CD14-positive monocyte (primary cell): ENCODE measurements around the gene CAD. TPM values are rescaled to one million over a fixed set of nuclear protein-coding genes. Genes with fewer than 3 reads are reported as not detected.

Source experiments
- DNase-seq, 3 donors: peaks; one replicate each; pipeline ENCODE4 v3.0.0-alpha.2; 2011 to 2022
- H2AFZ ChIP-seq: 2 replicates; pipeline ENCODE4 v1.6.0; 2012; ENCODE audit warnings: mild to moderate bottlenecking, low read depth, low read length, inconsistent platforms; ENCODE audit not compliant: insufficient read depth, poor library complexity, severe bottlenecking
- H3K27ac ChIP-seq, 2 donors: 1 replicate in 1 of 2; 2 replicates in 1 of 2; pipeline ENCODE4 v1.5.1; 2012 to 2013; ENCODE audit warnings: low read length in 2 of 2, control low read depth in 1 of 2, inconsistent platforms in 1 of 2, low read depth in 1 of 2, mild to moderate bottlenecking in 1 of 2
- H3K27me3 ChIP-seq, 2 donors: one replicate each; pipeline versions ENCODE4 v1.6.0 to v1.6.1; 2011 to 2013; ENCODE audit warnings: low read length in 2 of 2; ENCODE audit not compliant: control insufficient read depth in 2 of 2, insufficient read depth in 2 of 2
- H3K36me3 ChIP-seq, 2 donors: replicated peaks in 1 of 2; 1 replicate in 1 of 2; 2 replicates in 1 of 2; pipeline versions ENCODE4 v1.5.1 to v1.6.1; 2012 to 2013; ENCODE audit warnings: low read length in 2 of 2, control low read depth in 1 of 2, inconsistent platforms in 1 of 2, mild to moderate bottlenecking in 1 of 2; ENCODE audit not compliant: insufficient read depth in 2 of 2, control insufficient read depth in 1 of 2
- H3K4me1 ChIP-seq, 2 donors: 1 replicate in 1 of 2; 2 replicates in 1 of 2; pipeline versions ENCODE4 v1.5.1 to v1.6.1; 2012 to 2013; ENCODE audit warnings: low read length in 2 of 2, control low read depth in 1 of 2, inconsistent platforms in 1 of 2, mild to moderate bottlenecking in 1 of 2, moderate library complexity in 1 of 2; ENCODE audit not compliant: insufficient read depth in 2 of 2, control insufficient read depth in 1 of 2
- H3K4me2 ChIP-seq: replicated peaks from 2 replicates; pipeline ENCODE3; 2012; ENCODE audit warnings: low read length, moderate library complexity, mild to moderate bottlenecking; ENCODE audit not compliant: poor library complexity, severe bottlenecking; ENCODE audit errors: extremely low read depth
- H3K4me3 ChIP-seq, 3 experiments: fragments of 200-600 bp in 1 of 3; sonication (generic) in 1 of 3; replicated peaks in 1 of 3; 1 replicate in 2 of 3; 2 replicates in 1 of 3; pipeline ENCODE4 v1.5.1; 2011 to 2013; ENCODE audit warnings: low read length in 3 of 3, mild to moderate bottlenecking in 3 of 3, control low read depth in 2 of 3, low read depth in 2 of 3, inconsistent platforms in 1 of 3, moderate library complexity in 1 of 3
- H3K79me2 ChIP-seq: 2 replicates; pipeline ENCODE4 v1.6.0; 2012; ENCODE audit warnings: mild to moderate bottlenecking, control low read depth, inconsistent platforms, low read length, moderate library complexity; ENCODE audit not compliant: insufficient read depth
- H3K9ac ChIP-seq: 2 replicates; pipeline ENCODE4 v1.6.0; 2017; ENCODE audit warnings: low read length, mild to moderate bottlenecking; ENCODE audit not compliant: insufficient read depth, poor library complexity, severe bottlenecking
- H3K9me3 ChIP-seq, 2 donors: replicated peaks in 1 of 2; 1 replicate in 1 of 2; 2 replicates in 1 of 2; pipeline versions ENCODE4 v1.5.1 to v1.6.1; 2012 to 2013; ENCODE audit warnings: low read length in 2 of 2, control low read depth in 1 of 2; ENCODE audit not compliant: control insufficient read depth in 1 of 2, insufficient read depth in 1 of 2
- H4K20me1 ChIP-seq: 2 replicates; pipeline ENCODE4 v1.6.0; 2012; ENCODE audit warnings: mild to moderate bottlenecking, low read length, control low read depth, moderate library complexity; ENCODE audit not compliant: insufficient read depth
- H3K27ac Mint-ChIP-seq, 7 donors: one replicate each; pipeline ENCODE4 v1.8.0; 2020; ENCODE audit warnings: mild to moderate bottlenecking in 7 of 7, mixed read lengths in 7 of 7, moderate library complexity in 6 of 7, inconsistent platforms in 2 of 7
- H3K27me3 Mint-ChIP-seq, 3 donors: one replicate each; pipeline ENCODE4 v1.8.0; 2021 to 2022; ENCODE audit warnings: low read depth in 3 of 3, mild to moderate bottlenecking in 3 of 3, mixed read lengths in 3 of 3, moderate library complexity in 3 of 3, inconsistent platforms in 1 of 3
- H3K36me3 Mint-ChIP-seq, 2 donors: one replicate each; pipeline ENCODE4 v1.8.0; 2020; ENCODE audit warnings: mixed read lengths in 2 of 2, inconsistent platforms in 1 of 2, mild to moderate bottlenecking in 1 of 2
- H3K4me1 Mint-ChIP-seq: one replicate; pipeline ENCODE4 v1.8.0; 2020; ENCODE audit warnings: mild to moderate bottlenecking, mixed read lengths
- H3K4me3 Mint-ChIP-seq, 2 donors: one replicate each; pipeline ENCODE4 v1.8.0; 2020; ENCODE audit warnings: mild to moderate bottlenecking in 2 of 2, mixed read lengths in 2 of 2, moderate library complexity in 1 of 2
- H3K9me3 Mint-ChIP-seq, 7 donors: one replicate each; pipeline ENCODE4 v1.8.0; 2020 to 2022; ENCODE audit warnings: mixed read lengths in 7 of 7, mild to moderate bottlenecking in 6 of 7, moderate library complexity in 6 of 7, inconsistent platforms in 2 of 7
- WGBS: methylation state at CpG from one replicate; pipeline ENCODE4 v1.1.5; 2013; ENCODE audit warnings: missing lambda C conversion rate; ENCODE audit not compliant: insufficient coverage; 5-methylcytosine and 5-hydroxymethylcytosine counted together
- intact Hi-C, 2 donors: fragments of 100-400 bp; cut with micrococcal nuclease; formaldehyde crosslinking; loops; one replicate each; pipeline versions ENCODE4 v1.15.0 to v1.15.1; 2023
- polyA plus RNA-seq, 3 donors: library from polyadenylated mRNA; depleted of rRNA in 1 of 3; unstranded in 2 of 3; stranded (reverse) in 1 of 3; fragments of 300-500 nt in 2 of 3; fragments of >200 nt in 1 of 3; fragmentation: Illumina TruSeq in 2 of 3; gene quantifications; 1 replicate in 2 of 3; 2 replicates in 1 of 3; pipeline ENCODE4 v1.2.3, GENCODE V29; 2012 to 2021
- TF ChIP-seq, protein P1 (sequence below): fragments of 200-600 bp; IDR thresholded peaks from one replicate; pipeline ENCODE4 v1.8.0; 2022; ENCODE audit warnings: antibody characterized with exemption, mild to moderate bottlenecking

The CAD gene
- polyA plus RNA-seq, 3 donors: 0.71 to 17.3 (median 1.7) TPM

DNA sequence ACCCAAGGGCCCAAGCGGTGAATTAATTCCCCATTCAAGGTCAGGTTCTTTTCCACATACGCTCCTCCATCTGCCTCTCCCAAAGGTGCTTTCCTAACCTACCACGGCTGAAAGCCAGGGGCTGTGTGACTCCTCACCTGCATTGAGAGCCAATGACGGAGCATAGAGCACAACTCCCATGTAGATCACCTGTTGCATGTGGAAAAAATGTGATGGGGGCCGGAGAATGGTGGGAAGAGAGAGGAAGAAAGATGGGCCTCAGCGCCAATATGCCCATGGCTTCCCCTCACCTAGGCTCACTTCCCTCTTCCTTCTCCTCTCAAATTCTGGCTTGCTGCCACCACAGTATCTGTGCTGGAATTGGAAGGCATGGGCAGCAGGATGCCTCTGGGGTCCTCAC lies 10.8 kb upstream of the CAD start:
- TF ChIP-seq, protein P1, sequence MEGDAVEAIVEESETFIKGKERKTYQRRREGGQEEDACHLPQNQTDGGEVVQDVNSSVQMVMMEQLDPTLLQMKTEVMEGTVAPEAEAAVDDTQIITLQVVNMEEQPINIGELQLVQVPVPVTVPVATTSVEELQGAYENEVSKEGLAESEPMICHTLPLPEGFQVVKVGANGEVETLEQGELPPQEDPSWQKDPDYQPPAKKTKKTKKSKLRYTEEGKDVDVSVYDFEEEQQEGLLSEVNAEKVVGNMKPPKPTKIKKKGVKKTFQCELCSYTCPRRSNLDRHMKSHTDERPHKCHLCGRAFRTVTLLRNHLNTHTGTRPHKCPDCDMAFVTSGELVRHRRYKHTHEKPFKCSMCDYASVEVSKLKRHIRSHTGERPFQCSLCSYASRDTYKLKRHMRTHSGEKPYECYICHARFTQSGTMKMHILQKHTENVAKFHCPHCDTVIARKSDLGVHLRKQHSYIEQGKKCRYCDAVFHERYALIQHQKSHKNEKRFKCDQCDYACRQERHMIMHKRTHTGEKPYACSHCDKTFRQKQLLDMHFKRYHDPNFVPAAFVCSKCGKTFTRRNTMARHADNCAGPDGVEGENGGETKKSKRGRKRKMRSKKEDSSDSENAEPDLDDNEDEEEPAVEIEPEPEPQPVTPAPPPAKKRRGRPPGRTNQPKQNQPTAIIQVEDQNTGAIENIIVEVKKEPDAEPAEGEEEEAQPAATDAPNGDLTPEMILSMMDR: no peak
- Mint-ChIP-seq H3K27ac (no peak overlapping the region), H3K9me3 (no peaks in the 10 kb centered on the region), H3K4me3 (no peak overlapping the region), H3K27me3 (no peaks in the 10 kb centered on the region), H3K4me1 (peaks cover 4% of the 10 kb centered on the region), H3K36me3 (peaks cover 62 to 64% of the 10 kb centered on the region in 2 donors)
- Histone ChIP-seq H3K27ac (no peak overlapping the region), H4K20me1 (no peaks in the 10 kb centered on the region), H3K36me3 (peaks cover 62 to 84% of the 10 kb centered on the region in 2 donors), H3K4me1 (peaks cover 4% of the 10 kb centered on the region in 2 donors), H3K4me2 (no peak overlapping the region), H2AFZ (no peak overlapping the region), H3K9me3 (no peaks in the 10 kb centered on the region), H3K79me2 (no peaks in the 10 kb centered on the region), H3K9ac (no peak overlapping the region), H3K27me3 (no peaks in the 10 kb centered on the region), H3K4me3 (no peak overlapping the region)
- intact Hi-C loops: no loop called here
- DNase-seq: no peak
- 100% methylated on average over 1 of the region's 6 CpGs for WGBS

DNA sequence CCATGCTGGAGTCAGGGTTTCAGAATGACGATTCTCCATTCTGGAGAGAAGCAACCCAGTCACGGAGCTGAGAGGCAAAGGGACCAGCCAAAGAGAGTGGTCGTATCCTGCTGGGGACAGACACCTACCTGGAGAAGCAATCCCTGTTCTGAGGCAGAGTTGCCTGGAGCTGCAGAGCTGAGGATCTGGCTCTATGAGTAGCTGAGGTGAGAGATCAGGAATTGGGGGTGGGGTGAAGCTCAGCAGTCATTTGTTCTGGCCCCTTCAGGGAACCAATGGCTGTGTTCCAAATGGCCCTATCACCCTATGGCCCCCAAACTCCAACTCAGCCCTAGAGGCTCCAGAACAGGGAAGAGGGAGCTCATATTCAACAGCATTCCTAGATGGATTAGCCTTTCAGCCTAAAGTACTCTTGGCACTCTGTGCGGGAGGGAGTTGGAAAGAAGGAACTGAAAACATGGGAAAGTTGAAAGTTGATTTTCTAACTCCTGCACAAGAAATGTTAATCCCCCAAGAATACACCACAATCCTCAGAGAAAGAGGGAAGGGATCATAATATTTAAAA lies 8.6 kb upstream of the CAD start:
- H4K20me1 ChIP-seq: no peaks in the 10 kb centered on the region
- H3K4me1 ChIP-seq: peaks cover 14 to 16% of the 10 kb centered on the region in 2 donors
- H2AFZ ChIP-seq: no peak overlapping the region
- H3K36me3 ChIP-seq: peaks cover 46 to 63% of the 10 kb centered on the region in 2 donors
- Mint-ChIP-seq H3K36me3 (peaks cover 50 to 57% of the 10 kb centered on the region in 2 donors), H3K9me3 (peaks cover 0 to 3% (median 0%) of the 10 kb centered on the region in 7 donors), H3K4me1 (peaks cover 15% of the 10 kb centered on the region), H3K27ac (no peak overlapping the region), H3K4me3 (no peak overlapping the region), H3K27me3 (no peaks in the 10 kb centered on the region)
- H3K27ac ChIP-seq: no peak overlapping the region
- 100% methylated on average over 3 of the region's 4 CpGs for WGBS
- H3K9me3 ChIP-seq: no peaks in the 10 kb centered on the region
- intact Hi-C loops: no loop called here
- H3K4me3 ChIP-seq: no peak overlapping the region
- no peaks in the 10 kb centered on the region for H3K27me3 ChIP-seq
- TF ChIP-seq, protein P1: no peak
- H3K4me2 ChIP-seq: no peak overlapping the region
- no peak for DNase-seq
- no peak overlapping the region for H3K9ac ChIP-seq
- H3K79me2 ChIP-seq: peaks cover 8% of the 10 kb centered on the region
